Fibroblast of peridontal ligament (primary cell): ENCODE measurements around the gene TP53TG3F.
"Not testable (repeated sequence)": the region's sequence is repeated elsewhere in the genome, so short reads cannot be mapped to it uniquely, and the experiment has no call there.

Experiments
- DNase-seq: peaks from one replicate; pipeline ENCODE4 v3.0.0-alpha.2; 2010; ENCODE audit errors: extremely low read depth

The TP53TG3F gene

GRCh38 chr16:33459312-33459711, at the start of gene TP53TG3F:
Gene TP53TG3F, plus strand, starts transcription at chr16:33459612. Its CDS starts 68 bp downstream, at chr16:33459680.
- not testable (repeated sequence) for DNase-seq

GRCh38 chr16:33491611-33492010, 32.2 kb downstream of the TP53TG3F start:
- DNase-seq, result not testable (repeated sequence)

GRCh38 chr16:33507231-33507630, 47.8 kb downstream of the TP53TG3F start:
- DNase-seq, result not testable (repeated sequence)

GRCh38 chr16:33509070-33509469, 49.7 kb downstream of the TP53TG3F start:
- not testable (repeated sequence) for DNase-seq

GRCh38 chr16:33509906-33510305, 50.5 kb downstream of the TP53TG3F start:
- not testable (repeated sequence) for DNase-seq
